Central memory CD4-positive, alpha-beta T cell (primary cell): ENCODE measurements around the gene ZNF225.
A peak's percentile ranks its signal among the peaks of the same experiment; 100 is the strongest.
"Not testable (repeated sequence)": the region's sequence is repeated elsewhere in the genome, so short reads cannot be mapped to it uniquely, and the experiment has no call there.

Source experiments
- DNase-seq: peaks from one replicate; pipeline ENCODE4 v3.0.0; 2022

The ZNF225 gene

GRCh38 chr19:44163789-44164188, 50.6 kb downstream of the ZNF225 start:
- no peak for DNase-seq

- DNase-seq, result no peak
Measured at GRCh38 chr19:44164327-44164672, 51.1 kb downstream of the ZNF225 start.

DNA sequence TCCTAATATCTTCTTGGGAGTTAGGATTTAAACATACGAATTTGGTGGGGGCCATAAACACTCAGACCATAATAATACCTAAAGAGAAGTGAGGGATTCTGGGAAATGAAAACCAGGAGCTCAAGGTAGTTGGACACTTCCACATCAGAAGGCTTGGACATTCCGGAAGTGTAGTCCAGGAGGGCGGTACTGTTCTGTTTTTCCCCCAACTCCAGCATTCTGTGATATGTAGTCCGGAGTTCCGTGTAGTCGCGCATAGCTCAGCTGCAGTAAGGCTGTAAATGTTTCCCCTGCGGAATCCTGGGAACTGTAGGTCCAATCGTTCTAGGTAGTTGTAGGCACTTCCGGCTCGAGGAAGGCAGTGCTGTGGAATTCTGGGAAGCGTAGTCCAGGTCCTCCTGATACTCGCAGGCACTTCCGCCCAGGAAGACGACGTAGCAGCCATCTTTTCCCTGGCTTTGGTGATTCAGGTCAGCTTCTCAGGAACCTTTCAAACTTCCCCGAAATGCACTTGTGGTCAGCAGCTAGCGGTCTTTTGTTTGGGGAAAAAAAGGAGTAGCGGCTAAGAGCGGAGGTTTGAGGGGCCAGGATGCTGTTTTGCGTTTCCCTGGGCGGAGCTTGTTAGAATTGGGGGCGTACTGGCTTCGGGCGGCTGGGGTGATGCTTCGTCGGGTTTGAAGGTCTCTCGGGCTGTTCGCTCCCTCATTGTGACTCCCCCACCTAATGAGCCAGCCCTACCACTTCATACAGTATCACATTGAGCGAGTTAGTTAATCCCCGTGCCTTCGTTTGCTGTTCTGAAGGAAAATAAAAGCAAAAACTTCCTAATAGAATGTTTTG, 51.7 kb downstream of the ZNF225 start, which contains the start of gene ZNF226:
Gene ZNF226 (plus strand): TSS at position 428 of the 840 bp plus-strand sequence. CDS start 4,981 bp downstream, outside the sequence.
- DNase-seq, result peak; percentile 78

- not testable (repeated sequence) for DNase-seq
Measured at GRCh38 chr19:44170660-44171059, 57.5 kb downstream of the ZNF225 start.

DNA sequence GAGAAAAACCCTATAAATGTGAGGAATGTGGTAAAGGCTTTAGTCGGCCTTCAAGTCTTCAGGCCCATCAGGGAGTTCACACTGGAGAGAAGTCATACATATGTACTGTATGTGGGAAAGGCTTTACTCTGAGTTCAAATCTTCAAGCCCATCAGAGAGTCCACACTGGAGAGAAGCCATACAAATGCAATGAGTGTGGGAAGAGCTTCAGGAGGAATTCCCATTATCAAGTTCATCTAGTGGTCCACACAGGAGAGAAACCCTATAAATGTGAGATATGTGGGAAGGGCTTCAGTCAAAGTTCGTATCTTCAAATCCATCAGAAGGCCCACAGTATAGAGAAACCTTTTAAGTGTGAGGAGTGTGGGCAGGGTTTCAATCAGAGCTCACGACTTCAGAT, 63.4 kb downstream of the ZNF225 start:
- no peak for DNase-seq

DNA sequence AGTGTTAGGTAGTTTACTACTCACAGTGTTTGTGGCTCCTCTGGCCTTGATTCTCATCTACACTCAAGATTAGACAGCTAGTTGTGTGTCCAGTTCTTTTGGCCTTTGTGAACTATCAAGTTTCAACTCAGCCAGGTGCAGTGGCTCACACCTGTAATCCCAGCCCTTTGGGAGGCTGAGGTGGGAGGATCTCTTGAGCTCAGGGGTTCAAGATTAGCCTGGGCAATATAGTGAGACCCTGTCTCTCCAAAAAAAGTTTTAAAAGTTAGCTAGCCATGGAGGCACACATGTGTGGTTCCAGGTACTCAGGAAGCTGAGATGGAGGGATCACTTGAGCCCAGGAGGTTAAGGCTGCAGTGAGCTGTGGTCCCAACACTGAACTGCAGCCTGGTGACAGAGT, 67.8 kb downstream of the ZNF225 start:
- DNase-seq, result no peak

- DNase-seq, result no peak
Measured at GRCh38 chr19:44182145-44182544, 68.9 kb downstream of the ZNF225 start.
